Measurements from ENCODE around the gene SAMD11. TPM values are rescaled to one million over a fixed set of nuclear protein-coding genes. Genes with fewer than 3 reads are reported as not detected.

SAMD11 gene
- polyA plus RNA-seq, 1 of the 3 experiments (the other 2 are of a cell fraction) = 2.1 TPM

- Histone ChIP-seq H3K4me2 (peak overlapping the region; percentile 73; the same call in 1 of the 2 replicates), H3K27me3 (ENCODE audit: insufficient read depth) (no peaks in the 10 kb centered on the region), H3K4me1 (ENCODE audit: control insufficient read depth in 1 of 2, insufficient read depth in 2 of 2, low read depth in 1 of 2, low read length in 1 of 2) (peaks cover 0 to 64% of the 10 kb centered on the region in 2 experiments; a peak in 1 of 4 replicates), H3K9me3 (no peaks in the 10 kb centered on the region), H3K36me3 (replicated peaks in 1 of 2; ENCODE audit: control insufficient read depth in 1 of 2, insufficient read depth in 2 of 2, low read length in 1 of 2) (peaks cover 0 to 8% of the 10 kb centered on the region in 2 experiments), H4K20me1 (ENCODE audit: insufficient read depth) (no peaks in the 10 kb centered on the region), H3K79me2 (ENCODE audit: insufficient read depth) (no peaks in the 10 kb centered on the region), H3K9me2 (no peaks in the 10 kb centered on the region), H3K4me3 (ENCODE audit: low read depth in 2 of 2, low read length in 1 of 2) (peak overlapping the region in 1 of 2 experiments; percentile 29; a peak in 3 of 4 replicates), H3F3A (replicated peaks; ENCODE audit: insufficient read depth) (peaks cover 20% of the 10 kb centered on the region), H2AFZ (ENCODE audit: low read depth) (no peak overlapping the region), H3K27ac (ENCODE audit: low read depth in 2 of 2, low read length in 1 of 2) (peak overlapping the region in 1 of 2 experiments; percentile 75; a peak in 2 of 4 replicates), H3K9ac (no peak overlapping the region)
- POLR2A ChIA-PET = interaction anchor here (1.0 to 1.6 kb wide), 5 partner anchors 10 to 36 kb away, joined by 3 to 6 read pairs (median 3); partner anchors contain the start of gene SAMD11
- peak; percentile 86 for DNase-seq
- CTCF ChIA-PET = interaction anchor here (1.0 to 8.9 kb wide), 13 partner anchors 11 to 70 kb away, joined by 3 to 125 read pairs (median 7); partner anchors contain the start of gene NOC2L
- WGBS (ENCODE audit: low lambda C conversion rate) = 4% methylated on average over 14 of the region's 86 CpGs
- TF ChIP-seq PBX3 (IDR thresholded peaks at IDR 0.05) (peak; percentile 68), MEF2A (IDR thresholded peaks at IDR 0.05; ENCODE audit: borderline replicate concordance, low read depth) (no peak), CHD2 (IDR thresholded peaks at IDR 0.05; ENCODE audit: low read length, partially characterized antibody) (no peak), NFIC (IDR thresholded peaks at IDR 0.05; ENCODE audit: borderline replicate concordance) (peak; percentile 38; the same call in 1 of the 2 replicates), CTCF (IDR thresholded peaks at IDR 0.05) (no peak), FOSL2 (IDR thresholded peaks at IDR 0.05; ENCODE audit: borderline replicate concordance, low read depth) (no peak), MXI1 (IDR thresholded peaks at IDR 0.05; ENCODE audit: low read depth, low read length) (0 out of 2 replicates have a peak, but pooled peaks have one; percentile 35), EP300 (IDR thresholded peaks at IDR 0.05; ENCODE audit: borderline replicate concordance in 1 of 2, low read depth in 1 of 2, low read length in 1 of 2) (peak in 1 of 2 experiments; percentile 25; a peak in 1 of 4 replicates)
Measured at GRCh38 chr1:940107-941014, 16.6 kb downstream of the SAMD11 start.

GRCh38 chr1:941015-941587, 17.4 kb downstream of the SAMD11 start:
- Histone ChIP-seq H3K27ac (ENCODE audit: low read depth in 2 of 2, low read length in 1 of 2) (peak overlapping the region in 1 of 2 experiments; percentile 75; a peak in 2 of 4 replicates), H2AFZ (ENCODE audit: low read depth) (no peak overlapping the region), H3K79me2 (ENCODE audit: insufficient read depth) (no peaks in the 10 kb centered on the region), H3K9me2 (no peaks in the 10 kb centered on the region), H3K9me3 (no peaks in the 10 kb centered on the region), H3F3A (replicated peaks; ENCODE audit: insufficient read depth) (peaks cover 20% of the 10 kb centered on the region), H3K27me3 (ENCODE audit: insufficient read depth) (no peaks in the 10 kb centered on the region), H3K4me3 (ENCODE audit: low read depth in 2 of 2, low read length in 1 of 2) (peak overlapping the region in 1 of 2 experiments; percentile 38; a peak in 2 of 4 replicates), H3K4me2 (peak overlapping the region; percentile 73; the same call in 1 of the 2 replicates), H3K9ac (no peak overlapping the region), H4K20me1 (ENCODE audit: insufficient read depth) (no peaks in the 10 kb centered on the region), H3K4me1 (ENCODE audit: control insufficient read depth in 1 of 2, insufficient read depth in 2 of 2, low read depth in 1 of 2, low read length in 1 of 2) (peaks cover 0 to 61% of the 10 kb centered on the region in 2 experiments; a peak in 1 of 4 replicates), H3K36me3 (replicated peaks in 1 of 2; ENCODE audit: control insufficient read depth in 1 of 2, insufficient read depth in 2 of 2, low read length in 1 of 2) (peaks cover 0 to 15% of the 10 kb centered on the region in 2 experiments)
- TF ChIP-seq FOXJ3 (CRISPR knock-in tag; IDR thresholded peaks at IDR 0.05) (no peak), MXI1 (IDR thresholded peaks at IDR 0.05; ENCODE audit: low read depth, low read length) (no peak), POLR2AphosphoS5 (IDR thresholded peaks at IDR 0.05; ENCODE audit: low read depth, low read length) (no peak), FOXM1 (IDR thresholded peaks at IDR 0.05; ENCODE audit: low read depth) (no peak), JUND (IDR thresholded peaks at IDR 0.05) (no peak)
- DNase-seq = no peak
- POLR2A ChIA-PET = interaction anchor here (1.1 to 2.0 kb wide), 3 partner anchors 25 to 35 kb away, joined by 3 to 9 read pairs (median 5); no protein-coding TSS in a partner anchor
- WGBS (ENCODE audit: low lambda C conversion rate) = 20% methylated on average over 5 of the region's 36 CpGs
- CTCF ChIA-PET = interaction anchor here (0.9 to 8.9 kb wide), 12 partner anchors 10 to 71 kb away, joined by 3 to 125 read pairs (median 4); partner anchors contain the start of gene NOC2L
